Left ventricle myocardium inferior (tissue), 1 donor: ENCODE measurements around the gene ERMP1. TPM values are rescaled to one million over a fixed set of nuclear protein-coding genes. Genes with fewer than 3 reads are reported as not detected.

Source experiments
- DNase-seq: peaks from one replicate; pipeline ENCODE4 v3.0.0-alpha.2; 2020
- H3K27ac ChIP-seq: fragments of 200-600 bp; replicated peaks from 2 replicates; pipeline ENCODE4 v1.8.0; 2021
- H3K27me3 ChIP-seq: fragments of 200-600 bp; 2 replicates; pipeline ENCODE4 v1.8.0; 2021; ENCODE audit warnings: low read depth
- H3K36me3 ChIP-seq: fragments of 200-600 bp; 2 replicates; pipeline ENCODE4 v1.8.0; 2021
- H3K4me1 ChIP-seq: fragments of 200-600 bp; 2 replicates; pipeline ENCODE4 v1.8.0; 2021
- H3K4me3 ChIP-seq: fragments of 200-600 bp; 2 replicates; pipeline ENCODE4 v1.8.0; 2021; ENCODE audit warnings: mild to moderate bottlenecking, moderate library complexity
- H3K9me3 ChIP-seq: fragments of 200-600 bp; replicated peaks from 2 replicates; pipeline ENCODE4 v1.8.0; 2021
- CTCF ChIP-seq: fragments of 200-600 bp; IDR thresholded peaks from 2 replicates; pipeline ENCODE4 v1.8.0; 2021; ENCODE audit warnings: antibody characterized with exemption, mild to moderate bottlenecking, borderline replicate concordance
- intact Hi-C: fragments of 100-400 bp; cut with micrococcal nuclease; formaldehyde crosslinking; loops from one replicate; pipeline ENCODE4 v1.11.0; 2022
- total RNA-seq: library from RNA; stranded (reverse); fragmentation: NEBNext Ultra II Directional; extraction: Animal tissue kit (Norgen Biotek cat#: 25700); gene quantifications from one replicate; pipeline ENCODE4 v1.2.1, GENCODE V29; 2021
- donor health status: DM: no; HTN: yes; CAD: no; lungs with severe emphysema.

The ERMP1 gene
- total RNA-seq, 1 donor from 2014 or later, result 23.9 TPM

- DNase-seq, result no peak
- intact Hi-C loops, result no loop called here
- H3K9me3 ChIP-seq, result no peaks in the 10 kb centered on the region
Measured at GRCh38 chr9:5798581-5798980, 34.3 kb downstream of the ERMP1 start.

GRCh38 chr9:5796298-5796697 is 36.6 kb downstream of the ERMP1 start:
- H3K9me3 ChIP-seq, result no peaks in the 10 kb centered on the region
- no peak for DNase-seq
- no peak for TF ChIP-seq CTCF
- peaks cover 25% of the 10 kb centered on the region for H3K36me3 ChIP-seq
- H3K4me1 ChIP-seq, result peaks cover 18% of the 10 kb centered on the region
- H3K27me3 ChIP-seq, result no peaks in the 10 kb centered on the region
- no peak overlapping the region for H3K27ac ChIP-seq
- intact Hi-C loops, result no loop called here
- H3K4me3 ChIP-seq, result no peak overlapping the region

More at GRCh38 chr9:5798581-5798980, 34.3 kb downstream of the ERMP1 start:
- H3K36me3 ChIP-seq, result peaks cover 23% of the 10 kb centered on the region
- H3K27me3 ChIP-seq, result no peaks in the 10 kb centered on the region
- H3K4me1 ChIP-seq, result peaks cover 4% of the 10 kb centered on the region
- no peak overlapping the region for H3K27ac ChIP-seq
- no peak overlapping the region for H3K4me3 ChIP-seq
- TF ChIP-seq CTCF, result no peak

- intact Hi-C loops, result no loop called here
- no peak overlapping the region for H3K4me3 ChIP-seq
Measured at GRCh38 chr9:5793812-5794211, 39.1 kb downstream of the ERMP1 start.

GRCh38 chr9:5791870-5792269 is 41.0 kb downstream of the ERMP1 start:
- Histone ChIP-seq H3K27me3 (no peaks in the 10 kb centered on the region), H3K4me3 (no peak overlapping the region), H3K9me3 (no peaks in the 10 kb centered on the region), H3K36me3 (peaks cover 32% of the 10 kb centered on the region), H3K27ac (no peak overlapping the region), H3K4me1 (peaks cover 20% of the 10 kb centered on the region)
- intact Hi-C loops, result no loop called here
- no peak for DNase-seq
- no peak for TF ChIP-seq CTCF

More at GRCh38 chr9:5793812-5794211, 39.1 kb downstream of the ERMP1 start:
- Histone ChIP-seq H3K27ac (no peak overlapping the region), H3K4me1 (peaks cover 20% of the 10 kb centered on the region), H3K9me3 (no peaks in the 10 kb centered on the region), H3K36me3 (peaks cover 38% of the 10 kb centered on the region), H3K27me3 (no peaks in the 10 kb centered on the region)
- TF ChIP-seq CTCF, result no peak
- DNase-seq, result no peak

- H3K9me3 ChIP-seq, result no peaks in the 10 kb centered on the region
- DNase-seq, result no peak
- peaks cover 29% of the 10 kb centered on the region for H3K4me1 ChIP-seq
- no peak overlapping the region for H3K4me3 ChIP-seq
- H3K36me3 ChIP-seq, result peaks cover 34% of the 10 kb centered on the region
- no peaks in the 10 kb centered on the region for H3K27me3 ChIP-seq
- intact Hi-C loops, result no loop called here
- no peak overlapping the region for H3K27ac ChIP-seq
- no peak for TF ChIP-seq CTCF
Measured at GRCh38 chr9:5790923-5791322, 42.0 kb downstream of the ERMP1 start.

GRCh38 chr9:5789489-5789888 is 43.4 kb downstream of the ERMP1 start:
- peaks cover 43% of the 10 kb centered on the region for H3K4me1 ChIP-seq
- DNase-seq, result no peak
- no peak for TF ChIP-seq CTCF
- H3K9me3 ChIP-seq, result no peaks in the 10 kb centered on the region
- no peak overlapping the region for H3K4me3 ChIP-seq
- H3K27me3 ChIP-seq, result no peaks in the 10 kb centered on the region
- H3K36me3 ChIP-seq, result peaks cover 41% of the 10 kb centered on the region
- intact Hi-C loops, result no loop called here
- H3K27ac ChIP-seq, result no peak overlapping the region
